Skin epidermis (tissue), 12 donors: Measurements from ENCODE around the gene ZBBX.

Experiments used
- H3K27ac ChIP-seq, 21 experiments: fragments of 200-600 bp; sonication (generic) in 11 of 21; one replicate each; pipeline ENCODE4 v1.5.0; 2020; ENCODE audit warnings: mild to moderate bottlenecking in 3 of 21, inconsistent platforms in 2 of 21, moderate library complexity in 2 of 21
- H3K4me3 ChIP-seq, 7 experiments: fragments of 200-600 bp; sonication (generic) in 2 of 7; one replicate each; pipeline ENCODE4 v1.5.0; 2020; ENCODE audit warnings: inconsistent platforms in 2 of 7, mild to moderate bottlenecking in 2 of 7, moderate library complexity in 1 of 7

Gene ZBBX

GRCh38 chr3:167318306-167318705 lies 61.8 kb downstream of the ZBBX start:
- Histone ChIP-seq H3K4me3 (no peak overlapping the region), H3K27ac (no peak overlapping the region)

- no peak overlapping the region for H3K27ac ChIP-seq
- no peak overlapping the region for H3K4me3 ChIP-seq
Measured at GRCh38 chr3:167306319-167306718, 73.8 kb downstream of the ZBBX start.

- no peak overlapping the region for H3K4me3 ChIP-seq
- no peak overlapping the region for H3K27ac ChIP-seq
Measured at GRCh38 chr3:167305340-167305890, 74.7 kb downstream of the ZBBX start.

GRCh38 chr3:167304077-167304476 lies 76.0 kb downstream of the ZBBX start:
- Histone ChIP-seq H3K27ac (no peak overlapping the region), H3K4me3 (no peak overlapping the region)

- Histone ChIP-seq H3K27ac (no peak overlapping the region), H3K4me3 (no peak overlapping the region)
Measured at GRCh38 chr3:167302678-167303077, 77.4 kb downstream of the ZBBX start.

GRCh38 chr3:167300207-167300606 lies 79.9 kb downstream of the ZBBX start:
- H3K4me3 ChIP-seq: no peak overlapping the region
- no peak overlapping the region for H3K27ac ChIP-seq

- no peak overlapping the region for H3K4me3 ChIP-seq
- H3K27ac ChIP-seq: no peak overlapping the region
Measured at GRCh38 chr3:167289435-167289834, 90.7 kb downstream of the ZBBX start.

GRCh38 chr3:167288737-167289136 lies 91.4 kb downstream of the ZBBX start:
- H3K27ac ChIP-seq: no peak overlapping the region
- H3K4me3 ChIP-seq: no peak overlapping the region

- H3K4me3 ChIP-seq: no peak overlapping the region
- H3K27ac ChIP-seq: no peak overlapping the region
Measured at GRCh38 chr3:167287308-167287707, 92.8 kb downstream of the ZBBX start.

GRCh38 chr3:167274141-167274874 lies 105.8 kb downstream of the ZBBX start:
- Histone ChIP-seq H3K4me3 (no peak overlapping the region), H3K27ac (no peak overlapping the region)

- H3K27ac ChIP-seq: no peak overlapping the region
- no peak overlapping the region for H3K4me3 ChIP-seq
Measured at GRCh38 chr3:167253037-167253436, 127.1 kb downstream of the ZBBX start.

GRCh38 chr3:167251678-167252077 lies 128.4 kb downstream of the ZBBX start:
- Histone ChIP-seq H3K4me3 (no peak overlapping the region), H3K27ac (no peak overlapping the region)

- H3K27ac ChIP-seq: no peak overlapping the region
- no peak overlapping the region for H3K4me3 ChIP-seq
Measured at GRCh38 chr3:167246252-167246651, 133.8 kb downstream of the ZBBX start.

GRCh38 chr3:167241048-167241845 lies 138.8 kb downstream of the ZBBX start:
- no peak overlapping the region for H3K27ac ChIP-seq
- no peak overlapping the region for H3K4me3 ChIP-seq

GRCh38 chr3:167228135-167228534 lies 152.0 kb downstream of the ZBBX start:
- no peak overlapping the region for H3K4me3 ChIP-seq
- no peak overlapping the region for H3K27ac ChIP-seq

- Histone ChIP-seq H3K4me3 (no peak overlapping the region), H3K27ac (no peak overlapping the region)
Measured at GRCh38 chr3:167225821-167226220, 154.3 kb downstream of the ZBBX start.

- H3K4me3 ChIP-seq: no peak overlapping the region
- H3K27ac ChIP-seq: no peak overlapping the region
Measured at GRCh38 chr3:167209011-167209410, 171.1 kb downstream of the ZBBX start.

GRCh38 chr3:167203062-167203461 lies 177.0 kb downstream of the ZBBX start:
- Histone ChIP-seq H3K4me3 (no peak overlapping the region), H3K27ac (no peak overlapping the region)

- no peak overlapping the region for H3K27ac ChIP-seq
- H3K4me3 ChIP-seq: no peak overlapping the region
Measured at GRCh38 chr3:167198949-167199600, 181.0 kb downstream of the ZBBX start.
